ENCODE results near the gene UBE2I.
A peak's percentile ranks its signal among the peaks of the same experiment; 100 is the strongest.
"Not testable (repeated sequence)": the region's sequence is repeated elsewhere in the genome, so short reads cannot be mapped to it uniquely, and the experiment has no call there.

UBE2I gene

DNA sequence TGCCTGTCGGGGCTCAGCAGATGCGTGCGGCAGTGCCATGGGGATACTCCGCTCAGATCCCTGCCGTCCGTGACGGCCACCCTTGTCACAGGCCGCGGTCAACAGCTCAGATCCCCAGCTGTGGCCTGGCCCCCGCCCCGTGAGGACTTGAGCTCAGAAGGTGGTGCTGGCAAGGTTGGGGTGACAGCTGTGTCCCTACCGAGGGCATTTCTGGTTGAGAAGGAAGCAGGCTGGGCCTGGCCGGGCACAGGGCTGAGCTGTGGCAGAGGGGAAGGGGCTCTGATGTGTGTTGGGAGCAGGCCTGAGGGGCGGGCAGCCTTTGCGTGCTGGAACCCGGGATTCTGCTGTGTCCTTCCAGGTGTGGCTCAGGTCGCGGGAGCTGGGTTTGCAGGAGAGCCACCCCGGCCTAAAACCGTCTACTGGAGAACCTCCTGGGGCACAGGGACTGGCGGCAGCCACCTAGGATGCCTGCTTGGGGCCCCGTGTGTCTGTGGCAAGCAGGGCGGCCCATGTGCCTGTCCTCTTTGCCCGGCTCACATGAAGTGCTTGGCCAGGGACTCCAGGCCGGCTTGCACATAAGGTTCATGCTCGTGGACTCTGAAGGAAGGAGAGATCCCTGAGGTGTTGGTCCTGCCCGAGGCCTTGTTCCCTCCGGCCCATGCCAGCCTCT is 5.1 kb downstream of the UBE2I start:
- no peak for DNase-seq

DNA sequence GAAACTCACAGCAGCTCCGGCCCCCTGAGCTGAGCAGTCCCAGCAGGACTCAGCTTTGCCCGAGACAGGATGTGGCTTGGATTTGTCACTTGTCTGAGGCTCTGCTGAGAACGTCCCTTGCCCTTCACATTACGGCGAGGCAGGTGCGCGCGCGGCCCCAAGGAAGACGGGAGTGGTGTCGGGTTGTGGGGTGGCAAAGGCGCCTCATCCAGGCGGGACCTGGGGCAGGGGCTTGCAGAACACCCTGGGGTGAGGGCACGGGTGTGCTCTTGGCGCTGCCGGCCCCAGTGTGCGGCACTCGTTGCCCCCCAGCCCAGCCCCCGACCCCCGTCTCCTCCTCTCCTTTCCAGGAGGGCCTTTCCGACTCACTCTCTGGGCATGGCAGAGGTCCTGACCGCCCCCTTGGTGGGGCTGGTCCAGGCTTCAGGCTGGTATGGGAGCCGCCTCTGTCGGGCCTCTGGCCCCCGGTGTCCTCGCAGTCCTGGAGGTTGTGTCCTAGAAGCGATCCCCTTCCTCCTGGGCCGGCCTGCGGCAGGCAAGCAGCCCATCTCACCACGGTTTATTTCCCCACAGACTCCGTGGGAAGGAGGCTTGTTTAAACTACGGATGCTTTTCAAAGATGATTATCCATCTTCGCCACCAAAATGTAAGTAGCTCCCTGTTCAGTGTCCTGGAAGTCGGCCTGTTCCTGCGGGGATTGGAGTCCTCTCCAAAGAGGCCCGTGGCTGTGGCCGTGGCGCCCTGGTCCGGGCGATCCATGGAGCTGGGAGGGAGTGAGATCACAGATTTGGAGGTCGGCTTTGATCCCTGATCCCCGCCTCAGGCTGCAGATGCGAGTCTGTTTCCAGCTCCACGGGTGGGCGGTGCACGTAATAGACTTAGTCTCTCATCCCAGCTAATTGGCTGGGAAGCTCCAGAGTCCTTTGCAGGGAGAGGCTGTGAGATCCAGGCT is 5.9 kb downstream of the UBE2I start:
- no peak for DNase-seq

DNA sequence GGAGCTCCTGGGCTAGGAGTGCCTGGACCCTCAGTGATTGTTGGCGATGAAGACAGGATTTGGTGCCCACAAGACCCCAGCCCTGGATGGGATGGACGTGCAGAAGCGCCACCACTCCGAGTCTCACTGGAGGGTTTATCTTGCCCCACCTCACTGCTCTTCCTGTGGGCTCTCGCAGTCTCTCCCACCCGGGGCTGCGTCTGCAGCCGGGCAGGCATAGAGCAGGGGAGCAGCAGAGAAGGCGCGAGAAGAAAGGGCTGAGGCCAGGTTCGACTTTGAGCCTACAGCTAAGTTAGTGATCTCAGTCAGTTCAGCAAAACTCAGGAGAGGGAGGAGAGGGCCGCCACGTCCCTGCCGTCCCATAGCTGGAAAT is 6.6 kb downstream of the UBE2I start:
- DNase-seq = no peak

DNA sequence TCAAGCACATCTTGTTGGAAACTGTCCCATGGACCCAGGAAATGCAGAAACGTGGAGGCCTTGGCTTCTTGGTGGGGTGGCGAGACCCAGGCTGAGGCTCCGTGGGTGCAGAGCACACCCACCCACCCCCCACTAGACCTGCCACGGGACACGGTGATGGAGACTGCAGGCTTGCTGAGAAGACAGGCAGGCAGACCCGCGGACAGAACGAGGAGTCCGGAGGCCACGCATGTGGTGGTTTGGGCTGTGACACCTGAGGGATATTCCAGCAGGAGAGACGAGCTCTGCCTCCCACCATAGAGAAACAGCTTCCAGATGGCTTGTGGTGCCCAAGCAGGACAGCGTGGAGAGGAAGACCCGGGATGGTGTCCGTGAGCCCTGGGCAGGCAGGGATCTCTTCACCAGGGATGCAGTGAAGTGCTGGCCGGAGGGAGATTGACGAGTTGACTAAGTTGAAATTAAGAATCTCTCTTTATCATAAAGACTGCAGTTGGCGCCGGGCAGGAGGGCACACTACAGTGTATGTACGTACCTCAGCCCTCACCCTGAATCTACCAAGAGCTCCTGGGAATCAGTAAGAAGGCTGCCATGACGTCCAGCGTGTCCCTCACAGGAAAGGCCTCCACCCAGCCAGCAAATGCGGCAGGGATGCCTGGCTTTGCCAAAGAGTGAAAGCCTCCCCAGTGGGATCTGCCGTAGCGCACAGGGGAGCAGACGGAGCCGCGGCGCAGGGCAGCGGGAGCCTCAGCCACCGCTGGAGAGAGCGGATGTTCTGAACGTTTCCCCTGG is 8.2 kb downstream of the UBE2I start:
- DNase-seq = no peak

DNA sequence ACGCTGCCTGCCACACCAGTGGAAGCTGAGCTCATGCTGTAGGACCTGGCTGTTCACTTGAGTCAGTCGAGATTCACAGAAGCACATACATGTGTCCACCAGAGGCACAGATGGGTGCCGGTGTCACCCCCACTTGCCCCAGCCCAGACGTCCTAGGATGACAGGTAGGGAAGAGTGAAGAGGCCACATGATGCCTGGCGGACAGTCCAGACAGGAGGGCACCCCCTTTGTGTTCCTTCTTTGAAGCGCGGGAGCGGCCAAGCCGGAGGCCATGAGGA is 8.8 kb downstream of the UBE2I start:
- DNase-seq = no peak

DNA sequence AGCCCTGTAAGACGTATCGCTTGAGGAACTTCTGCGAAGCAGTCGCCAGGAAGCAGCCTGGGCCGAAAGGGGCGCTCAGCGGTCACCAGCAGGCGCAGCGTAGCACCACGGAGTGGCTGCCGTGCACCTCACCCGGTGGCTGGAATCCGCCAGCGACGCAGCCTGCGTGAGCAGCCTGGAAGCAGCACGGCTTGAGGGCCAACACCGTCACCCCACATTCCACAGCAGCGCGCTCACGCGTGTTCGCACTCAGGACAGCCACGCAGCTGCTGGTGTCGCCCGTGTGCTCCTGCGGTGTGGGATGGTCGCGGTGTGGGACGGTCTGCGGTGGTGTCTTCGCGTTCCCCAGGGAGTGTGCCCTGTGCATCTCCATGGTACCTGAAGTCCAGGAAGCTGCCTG is 9.6 kb downstream of the UBE2I start:
- DNase-seq = no peak

DNA sequence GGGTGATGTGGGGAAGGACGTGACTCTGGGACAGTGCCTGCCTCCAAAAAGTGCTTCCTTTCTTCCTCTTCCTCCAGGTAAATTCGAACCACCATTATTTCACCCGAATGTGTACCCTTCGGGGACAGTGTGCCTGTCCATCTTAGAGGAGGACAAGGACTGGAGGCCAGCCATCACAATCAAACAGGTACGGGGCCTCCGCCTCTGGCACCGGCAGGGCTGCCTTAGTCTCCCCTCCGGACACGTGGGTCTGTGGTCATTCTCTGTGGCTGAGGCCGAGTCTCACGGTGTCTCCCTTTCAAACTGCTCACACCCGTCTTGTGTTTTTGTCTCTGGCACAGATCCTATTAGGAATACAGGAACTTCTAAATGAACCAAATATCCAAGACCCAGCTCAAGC is 10.7 kb downstream of the UBE2I start:
- no peak for DNase-seq

DNA sequence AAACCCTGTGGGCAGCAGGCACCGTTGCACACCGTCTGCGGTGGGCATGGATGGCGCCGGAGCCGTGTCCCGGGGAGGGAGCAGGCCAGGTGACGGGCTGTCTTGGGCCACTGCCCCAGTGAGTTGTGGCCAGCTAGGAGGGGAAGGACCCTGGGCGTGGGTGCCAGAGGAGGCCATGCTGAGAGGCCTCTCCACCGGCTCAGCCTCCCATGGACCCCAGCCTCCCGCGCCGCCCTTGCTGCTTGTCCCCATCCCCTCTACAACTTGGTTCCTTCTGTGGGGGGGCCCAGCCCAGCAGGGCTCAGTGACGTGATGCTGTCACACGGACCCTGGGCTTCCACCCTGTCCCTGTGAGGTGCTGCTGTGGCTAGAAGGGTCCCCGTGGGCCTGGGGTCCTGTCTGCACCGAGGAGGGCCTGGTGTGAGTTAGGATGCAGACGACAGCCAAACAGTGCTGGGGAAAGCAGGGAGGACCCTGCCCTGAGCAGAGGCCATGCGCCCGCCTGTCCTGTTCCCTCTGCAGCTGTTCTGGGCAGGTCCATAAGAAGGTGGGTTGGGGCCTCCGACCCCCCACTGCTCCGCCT is 11.3 kb downstream of the UBE2I start:
- no peak for DNase-seq

DNA sequence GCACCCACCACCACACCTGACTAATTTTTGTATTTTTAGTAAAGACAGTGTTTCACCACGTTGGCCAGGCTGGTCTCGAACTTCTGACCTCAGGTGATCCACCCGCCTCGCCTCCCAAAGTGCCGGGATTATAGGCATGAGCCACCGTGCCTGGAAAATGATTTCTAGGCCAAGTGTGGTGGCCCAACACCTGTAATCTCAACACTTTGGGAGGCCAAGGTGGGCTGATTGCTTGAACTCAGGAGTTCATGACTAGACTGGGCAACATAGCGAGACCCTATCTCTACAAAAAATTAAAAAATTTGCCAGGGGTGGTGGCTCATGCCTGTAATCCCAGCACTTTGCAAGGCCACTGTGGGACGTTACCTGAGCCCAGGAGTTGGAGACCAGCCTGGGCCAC is 13.0 kb downstream of the UBE2I start:
- DNase-seq = no peak

DNA sequence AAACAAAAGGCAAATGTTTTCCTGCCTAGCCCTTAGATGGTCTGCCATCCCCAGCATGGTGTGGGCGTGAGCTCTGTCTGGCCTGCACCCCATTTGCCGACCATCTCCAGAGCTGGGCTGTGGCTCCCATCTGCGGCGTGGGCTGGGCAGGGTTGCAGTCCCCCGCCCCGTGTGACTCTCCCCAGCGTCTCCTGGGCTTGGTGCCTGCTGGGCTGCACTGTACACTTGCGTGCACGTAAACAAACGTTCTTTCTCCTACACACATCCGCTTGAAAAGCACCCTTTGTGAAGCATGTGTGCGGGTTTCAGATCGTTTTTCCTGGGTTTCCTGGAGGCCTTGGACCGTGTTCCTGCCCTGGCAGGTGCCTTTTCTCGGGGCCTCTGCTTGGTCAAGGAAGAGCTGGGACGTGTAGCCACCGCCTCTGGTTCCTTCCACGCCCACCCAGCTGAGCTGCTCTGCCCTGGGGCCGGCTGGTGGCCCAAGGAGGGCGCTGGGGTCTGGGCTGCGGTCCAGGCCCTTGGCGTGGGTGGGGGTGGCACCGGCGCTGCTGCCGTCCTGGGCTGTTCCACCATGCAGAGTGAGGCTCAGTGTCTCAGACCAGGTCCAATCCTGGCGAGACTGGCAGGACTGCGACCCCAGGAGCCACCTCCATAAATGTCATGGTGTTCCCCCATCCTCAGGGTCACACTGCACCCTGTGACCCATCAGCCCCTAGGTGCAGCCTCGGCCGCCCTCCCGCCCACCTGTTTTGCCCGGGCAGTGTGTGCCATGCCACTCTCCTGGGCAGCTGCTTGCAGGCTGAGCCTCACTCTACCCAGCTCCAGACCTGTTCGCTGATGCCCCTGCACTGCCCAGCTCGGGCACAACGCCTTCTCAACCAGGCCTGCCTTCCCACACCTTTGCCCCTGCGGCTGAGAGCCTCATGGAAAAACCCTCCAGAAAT is 14.1 kb downstream of the UBE2I start:
- peak; percentile 66 for DNase-seq

DNA sequence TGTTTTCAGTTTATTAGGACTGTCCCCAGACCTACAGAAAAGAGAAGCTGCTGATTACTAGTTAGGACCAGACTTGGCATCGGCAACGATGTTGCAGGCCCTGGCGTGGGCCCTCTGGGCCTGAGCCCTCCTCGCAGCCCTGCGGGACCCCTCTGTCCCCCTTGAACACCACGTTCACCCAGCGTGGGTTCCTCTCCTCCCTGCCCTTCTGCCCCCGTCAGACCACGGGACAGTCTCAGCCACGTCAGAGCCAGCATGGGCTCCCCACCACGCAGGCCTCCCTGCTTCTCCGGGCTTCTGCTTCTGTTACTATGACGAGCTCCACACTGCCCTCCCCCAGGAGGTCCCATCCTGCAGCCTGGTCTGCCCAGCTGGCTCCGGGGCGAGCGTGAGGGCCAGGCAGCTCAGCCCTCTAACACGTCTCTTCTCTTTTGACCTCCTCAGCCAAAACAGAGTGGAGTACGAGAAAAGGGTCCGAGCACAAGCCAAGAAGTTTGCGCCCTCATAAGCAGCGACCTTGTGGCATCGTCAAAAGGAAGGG is 14.9 kb downstream of the UBE2I start:
- no peak for DNase-seq

DNA sequence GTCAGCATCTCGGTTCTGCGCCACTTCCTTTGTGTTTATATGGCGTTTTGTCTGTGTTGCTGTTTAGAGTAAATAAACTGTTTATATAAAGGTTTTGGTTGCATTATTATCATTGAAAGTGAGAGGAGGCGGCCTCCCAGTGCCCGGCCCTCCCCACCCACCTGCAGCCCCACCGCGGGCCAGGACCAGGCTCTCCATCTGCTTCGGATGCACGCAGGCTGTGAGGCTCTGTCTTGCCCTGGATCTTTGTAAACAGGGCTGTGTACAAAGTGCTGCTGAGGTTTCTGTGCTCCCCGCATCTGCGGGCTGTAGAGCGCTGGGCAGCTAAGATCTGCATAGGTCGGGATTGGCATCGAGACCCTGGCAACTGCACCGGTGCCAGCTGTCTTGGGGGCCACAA is 15.8 kb downstream of the UBE2I start:
- DNase-seq = no peak

DNA sequence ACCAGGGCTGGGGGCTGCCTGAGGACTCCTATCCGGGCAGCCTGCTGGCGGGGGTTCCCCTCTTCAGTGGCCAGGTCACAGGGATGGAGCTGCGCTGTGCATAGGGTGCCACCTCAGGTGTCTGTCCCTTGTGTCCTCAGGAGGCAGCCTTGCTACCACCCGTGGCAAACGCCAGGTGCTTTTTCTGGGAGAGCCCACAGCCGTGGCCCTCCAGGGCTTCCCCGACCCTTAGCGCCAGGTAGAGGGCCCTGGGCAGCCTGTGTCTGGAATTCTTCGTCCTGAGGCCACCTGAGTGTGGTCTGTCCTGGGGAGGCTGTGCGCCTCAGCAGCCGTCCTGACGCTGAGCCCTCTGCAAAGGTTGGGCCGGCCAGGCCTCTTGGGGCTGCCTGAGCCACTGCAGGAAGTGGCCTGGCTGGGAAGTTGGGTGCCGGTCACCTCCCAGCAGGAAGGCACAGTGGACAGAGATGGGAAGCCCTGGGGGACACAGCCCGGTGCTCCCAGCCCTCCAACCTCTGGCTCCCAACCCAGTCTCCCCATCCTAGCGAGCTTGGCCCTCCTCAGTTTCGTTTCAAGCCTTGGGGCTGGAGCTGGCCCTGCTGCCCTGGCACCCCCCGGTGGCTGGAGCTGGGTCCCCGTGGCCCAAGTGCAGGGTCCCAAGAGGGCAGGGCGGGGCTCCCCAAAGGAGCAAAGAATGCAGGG is 16.4 kb downstream of the UBE2I start:
- DNase-seq = no peak

DNA sequence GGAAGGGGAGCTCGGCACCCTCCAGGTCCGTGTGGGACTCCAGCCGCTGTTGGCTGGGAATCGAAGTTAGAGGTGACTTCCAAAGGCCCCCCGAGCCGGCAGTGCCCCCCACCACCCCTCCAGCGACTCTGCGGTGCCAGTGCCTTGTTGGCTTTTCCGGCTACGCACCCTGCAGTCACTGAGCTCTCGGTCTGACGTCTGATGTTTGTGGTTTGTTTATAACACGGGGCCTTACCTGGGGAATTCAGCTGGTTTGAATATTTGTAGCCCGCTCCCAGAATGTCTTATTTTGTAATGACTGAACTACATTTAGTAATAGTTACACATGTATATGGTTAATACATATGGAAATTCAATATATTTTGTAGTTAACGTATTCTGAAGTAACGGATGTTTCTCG is 17.0 kb downstream of the UBE2I start:
- DNase-seq = no peak

DNA sequence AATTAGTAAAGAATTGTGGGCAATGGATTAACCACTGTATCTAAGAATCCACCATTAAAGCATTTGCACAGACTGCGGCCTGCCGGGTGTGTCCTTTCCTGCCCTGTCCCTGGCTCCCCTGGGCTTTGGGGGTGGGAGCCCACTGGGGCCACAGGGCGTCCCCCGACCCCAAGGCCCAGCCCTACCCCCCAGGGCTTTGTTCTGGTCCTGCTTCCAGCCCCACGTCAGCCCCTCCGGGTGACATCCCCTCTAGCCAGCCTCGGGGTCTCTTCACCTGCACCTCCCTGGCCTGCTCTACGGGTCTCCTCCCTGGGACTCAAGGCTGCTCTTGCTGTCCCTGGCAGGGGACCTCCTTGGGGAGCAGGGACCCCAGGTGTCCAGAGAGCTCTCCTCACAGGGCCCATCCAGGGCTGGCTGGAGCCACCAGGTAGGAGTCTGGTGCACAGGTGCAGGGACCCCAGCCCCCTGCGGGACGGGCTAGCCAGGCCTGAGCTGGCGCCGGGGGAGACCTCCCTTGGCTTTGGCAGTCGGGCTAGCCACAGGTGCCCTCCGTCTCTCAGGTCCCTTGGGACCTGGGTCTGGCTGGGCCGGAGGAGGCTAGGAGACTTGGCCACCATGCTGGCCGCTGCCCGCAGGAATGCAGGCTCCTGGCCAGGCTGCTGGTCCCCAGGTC is 17.6 kb downstream of the UBE2I start:
- DNase-seq = no peak

DNA sequence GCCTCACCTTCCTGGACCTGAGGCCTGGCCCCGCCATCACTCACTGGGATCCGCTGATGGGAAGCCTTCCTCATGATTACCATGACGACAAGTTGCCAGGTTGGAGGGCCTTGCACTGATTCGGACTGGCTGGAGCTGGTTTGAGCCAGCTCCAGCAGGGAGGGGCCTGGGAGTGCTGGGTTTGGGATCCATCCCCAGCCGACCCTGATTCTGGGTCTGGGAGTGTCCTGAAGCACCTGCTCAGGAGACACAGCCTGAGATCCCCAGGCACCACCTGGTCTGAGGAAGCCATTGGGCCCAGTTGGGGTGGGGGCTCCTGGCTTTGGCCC is 18.1 kb downstream of the UBE2I start:
- DNase-seq = no peak

DNA sequence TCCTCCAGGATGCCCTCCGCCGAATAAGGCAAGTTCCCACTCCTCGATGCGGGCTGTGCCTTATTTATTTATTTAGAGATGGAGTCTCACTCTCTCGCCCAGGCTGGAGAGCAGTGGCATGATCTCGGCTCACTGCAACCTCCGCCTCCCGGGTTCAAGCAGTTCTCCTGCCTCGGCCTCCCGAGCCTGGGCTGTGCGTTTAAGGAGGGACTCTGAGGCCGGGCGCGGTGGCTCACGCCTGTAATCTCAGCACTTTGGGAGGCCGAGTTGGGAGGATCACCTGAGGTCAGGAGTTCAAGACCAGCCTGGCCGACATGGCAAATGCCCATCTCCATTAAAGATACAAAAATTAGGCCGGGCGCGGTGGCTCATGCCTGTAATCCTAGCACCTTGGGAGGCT is 18.7 kb downstream of the UBE2I start:
- DNase-seq = not testable (repeated sequence)

DNA sequence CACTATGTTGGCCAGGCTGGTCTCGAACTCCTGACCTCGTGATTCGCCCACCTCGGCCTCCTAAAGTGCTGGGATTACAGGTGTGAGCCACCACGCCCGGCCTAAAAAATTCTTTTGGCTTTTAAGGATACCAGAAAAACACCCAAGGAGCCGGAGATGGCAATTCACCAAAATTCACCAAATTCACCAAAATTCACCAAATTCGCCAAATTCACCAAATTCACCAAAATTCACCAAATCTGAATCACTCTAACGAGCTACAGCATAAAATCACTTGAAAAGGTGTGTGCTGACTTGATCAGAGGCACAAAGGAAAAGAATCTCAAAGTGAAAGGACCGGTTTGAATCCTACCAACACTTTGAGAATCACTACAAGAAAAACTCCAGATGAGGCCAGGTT is 19.5 kb downstream of the UBE2I start:
- DNase-seq = not testable (repeated sequence)

DNA sequence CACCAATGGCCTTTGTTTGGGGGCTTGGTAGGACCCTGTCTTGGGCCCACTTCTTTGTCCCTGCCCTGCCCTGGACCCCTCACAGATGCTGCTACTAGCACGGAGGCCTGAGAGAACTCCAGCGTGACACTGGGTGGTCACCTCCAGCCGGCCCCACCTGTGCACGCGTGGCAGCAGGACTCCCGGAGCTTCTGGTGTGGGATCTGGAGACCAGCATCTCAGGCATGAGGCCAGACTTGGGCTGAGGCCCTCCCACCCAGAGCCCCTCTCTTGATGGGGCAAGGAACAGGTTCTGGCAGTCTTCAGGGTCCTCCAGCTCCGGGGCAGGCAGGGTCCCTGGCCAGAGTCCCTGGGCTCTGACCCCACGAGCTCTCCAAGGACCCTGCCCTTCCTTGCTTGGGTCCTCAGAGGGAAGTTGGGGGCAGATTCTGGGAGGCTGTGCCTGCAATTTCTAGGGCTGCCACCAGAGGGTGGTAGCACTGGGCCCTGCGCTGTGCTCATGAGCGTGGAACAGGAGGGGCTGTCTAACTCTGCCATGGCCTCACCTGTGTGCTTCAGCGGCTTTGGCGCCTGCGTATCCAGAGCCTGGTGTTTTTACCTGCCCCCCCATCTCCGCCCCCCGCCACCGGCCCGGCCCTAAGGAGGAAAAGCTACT is 21.0 kb downstream of the UBE2I start:
- no peak for DNase-seq

DNA sequence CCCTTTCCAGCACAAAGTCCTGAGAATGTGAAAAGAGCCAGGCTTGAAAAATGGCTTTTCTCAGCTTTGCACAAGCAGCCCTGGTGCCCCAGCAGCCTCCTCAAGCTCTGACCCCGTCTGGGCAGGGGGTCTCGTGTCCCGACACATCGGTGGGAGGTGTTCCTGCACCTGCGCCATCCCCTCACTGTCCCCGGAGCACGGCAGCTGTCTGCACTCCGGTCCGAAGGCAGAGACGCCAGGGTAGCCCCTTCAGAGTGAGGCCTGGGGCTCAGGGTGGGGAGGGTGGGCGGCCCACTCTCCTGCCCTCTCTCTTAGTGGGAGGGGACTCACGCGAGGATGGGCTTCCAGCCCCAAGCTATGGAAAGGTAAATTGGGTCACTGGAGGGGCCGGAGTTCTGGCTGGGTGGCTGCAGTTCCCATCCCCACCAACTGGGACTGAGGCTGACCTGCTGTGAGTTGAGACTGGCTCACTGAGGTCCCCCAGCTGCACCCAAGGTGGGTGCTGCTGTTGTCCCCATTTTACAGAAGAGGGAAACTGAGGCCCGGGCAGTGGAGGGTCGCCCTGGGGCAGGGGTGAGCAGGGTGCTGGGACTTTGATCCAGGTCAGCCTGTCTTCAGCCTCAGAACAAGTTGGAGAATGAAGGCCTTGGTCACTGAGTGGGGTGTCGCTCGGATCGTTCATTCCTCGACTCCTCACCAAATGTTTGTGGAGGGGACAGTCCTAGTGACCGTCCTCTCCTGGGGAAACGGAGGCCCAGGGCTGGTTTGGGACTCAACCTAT is 21.7 kb downstream of the UBE2I start:
- no peak for DNase-seq
